Cerebellar cortex (tissue), 1 donor: Measurements from ENCODE around the gene MYB.
"Not testable (repeated sequence)": the region's sequence is repeated elsewhere in the genome, so short reads cannot be mapped to it uniquely, and the experiment has no call there.

Experiments
- DNase-seq: peaks from one replicate; pipeline ENCODE4 v3.0.0-alpha.2; 2015; ENCODE audit warnings: low spot score

The MYB gene

DNA sequence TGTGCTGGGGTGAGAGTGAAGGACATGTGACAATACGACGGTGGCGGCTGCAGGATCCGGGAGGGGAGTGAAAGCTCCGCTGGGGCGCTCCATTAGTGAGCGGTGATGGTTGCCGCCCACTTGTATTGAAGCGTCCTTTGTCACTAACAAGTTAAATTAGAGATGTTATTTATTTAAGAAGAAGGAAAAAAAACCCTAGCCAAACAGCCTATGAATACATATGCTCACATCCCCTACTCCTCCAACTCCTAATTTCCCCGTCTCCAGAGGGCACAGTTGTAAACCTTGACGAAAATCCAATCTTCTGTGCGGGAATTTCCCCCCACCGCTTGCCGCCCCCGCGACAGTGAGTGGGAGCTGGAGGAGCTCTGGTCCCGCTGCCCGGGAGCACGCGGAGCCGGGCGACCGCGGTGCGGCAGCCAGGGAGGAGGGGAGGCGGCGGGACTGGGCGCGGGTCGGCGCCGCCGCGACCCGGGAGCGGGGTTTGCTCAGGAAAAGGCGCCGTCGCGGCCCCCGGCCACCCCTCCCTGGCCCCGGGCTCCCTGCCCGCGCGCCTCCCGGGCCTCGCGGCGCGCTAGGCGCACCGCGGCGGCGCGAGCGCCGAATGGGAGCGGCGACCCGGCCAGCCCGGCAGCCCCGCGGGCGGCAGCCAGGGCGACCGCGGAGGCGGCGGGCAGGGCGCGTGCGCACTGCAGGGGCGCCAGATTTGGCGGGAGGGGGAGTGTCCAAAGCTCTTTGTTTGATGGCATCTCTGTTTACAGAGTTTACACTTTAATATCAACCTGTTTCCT, at the start of gene MYB:
TSS of gene MYB (plus strand) at position 767 of the 791 bp plus-strand sequence. CDS start 206 bp downstream, outside the sequence.
- no peak for DNase-seq

DNA sequence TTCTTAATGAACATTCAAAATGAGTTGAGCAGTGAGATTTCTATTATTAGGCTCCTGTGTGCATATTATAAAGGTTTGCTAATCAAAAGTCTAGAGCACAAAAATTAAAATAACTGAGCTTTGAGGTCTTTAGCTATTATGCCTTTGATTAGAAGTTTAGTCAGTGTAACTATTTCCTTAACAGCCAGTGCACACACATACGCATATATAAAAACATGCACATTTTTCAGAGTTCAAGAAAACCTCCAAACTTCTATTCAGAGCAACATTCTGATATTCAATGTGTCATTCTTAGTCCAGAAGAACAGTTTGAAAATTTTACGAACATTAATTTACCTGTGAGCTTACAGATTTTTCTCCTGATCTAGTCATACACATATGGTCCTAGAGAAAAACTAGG, 48.3 kb upstream of the MYB start:
- no peak for DNase-seq

DNA sequence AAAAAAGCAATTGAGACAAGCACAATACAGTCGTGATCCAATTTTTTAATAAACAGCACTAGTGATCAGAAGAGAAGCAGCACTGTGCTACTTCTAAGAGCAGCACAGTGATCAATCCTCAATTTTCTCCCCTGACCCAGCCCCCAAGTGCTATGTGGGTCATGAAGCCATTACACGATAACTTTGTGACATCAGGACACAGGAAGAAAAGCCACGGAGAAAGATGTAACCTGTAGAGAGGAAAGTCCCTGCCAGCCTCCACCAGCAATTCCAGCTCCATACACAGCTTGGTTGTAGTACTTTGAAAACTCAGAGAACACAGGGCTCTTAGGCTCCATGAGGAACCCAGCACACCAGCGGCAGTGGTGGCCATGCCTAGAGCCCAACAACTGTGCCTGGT, 45.3 kb upstream of the MYB start:
- no peak for DNase-seq

DNA sequence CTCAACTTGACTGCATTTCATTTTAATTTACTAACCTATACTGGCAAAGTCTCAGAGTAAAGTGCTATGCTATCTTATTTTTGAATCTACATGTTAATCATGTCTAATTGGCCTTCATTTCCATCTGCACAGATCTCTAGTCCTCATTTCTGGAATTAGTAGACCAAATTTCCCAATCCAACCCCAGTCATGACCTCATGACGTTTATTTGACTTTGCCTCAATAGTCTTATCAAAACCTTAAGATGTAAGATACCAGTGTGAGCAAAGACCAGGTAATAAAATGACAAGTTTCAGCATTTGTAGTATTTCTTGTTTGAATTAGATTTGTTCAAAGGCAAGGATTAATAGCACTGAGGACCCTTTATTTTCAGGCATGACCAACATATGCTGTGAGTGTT, 43.3 kb upstream of the MYB start:
- DNase-seq = no peak

DNA sequence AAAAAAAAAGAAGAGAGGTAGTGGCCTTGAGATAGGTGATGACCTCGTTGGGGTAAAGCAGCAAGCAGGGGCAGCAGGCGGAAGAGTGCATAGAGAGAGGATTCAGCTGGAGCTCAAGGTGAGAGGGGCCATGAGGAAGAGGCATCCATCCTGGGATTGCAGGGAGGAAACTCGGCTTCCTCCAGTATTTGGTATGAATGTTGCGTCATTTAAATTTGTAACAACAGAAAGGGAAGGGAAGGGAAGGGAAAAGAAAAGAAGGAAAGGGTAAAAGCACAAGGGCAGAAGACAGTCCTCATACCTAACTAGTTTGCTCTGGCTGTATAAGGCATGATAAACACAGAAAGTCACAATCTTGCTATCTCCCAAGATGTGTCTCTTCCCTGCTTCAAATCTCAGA, 39.9 kb upstream of the MYB start:
- no peak for DNase-seq

DNA sequence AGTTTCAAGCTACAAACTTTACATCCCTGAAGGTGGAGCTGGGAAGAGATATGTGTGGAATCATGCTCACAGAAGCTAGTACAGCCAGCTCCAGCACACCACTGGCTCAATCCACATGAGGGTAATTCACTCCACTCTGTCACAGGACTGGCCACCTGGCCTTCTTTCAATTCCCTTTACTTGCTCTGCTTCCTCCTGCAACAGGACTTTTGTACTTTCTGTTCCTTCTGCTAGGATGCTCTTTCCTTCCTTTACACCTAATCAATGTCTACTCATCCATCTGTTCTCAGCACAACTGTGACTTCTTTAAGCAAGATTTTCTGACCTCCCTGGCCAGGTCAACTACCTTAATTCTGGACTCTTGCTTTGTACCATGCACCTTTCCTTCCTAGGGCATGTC, 39.4 kb upstream of the MYB start:
- no peak for DNase-seq

DNA sequence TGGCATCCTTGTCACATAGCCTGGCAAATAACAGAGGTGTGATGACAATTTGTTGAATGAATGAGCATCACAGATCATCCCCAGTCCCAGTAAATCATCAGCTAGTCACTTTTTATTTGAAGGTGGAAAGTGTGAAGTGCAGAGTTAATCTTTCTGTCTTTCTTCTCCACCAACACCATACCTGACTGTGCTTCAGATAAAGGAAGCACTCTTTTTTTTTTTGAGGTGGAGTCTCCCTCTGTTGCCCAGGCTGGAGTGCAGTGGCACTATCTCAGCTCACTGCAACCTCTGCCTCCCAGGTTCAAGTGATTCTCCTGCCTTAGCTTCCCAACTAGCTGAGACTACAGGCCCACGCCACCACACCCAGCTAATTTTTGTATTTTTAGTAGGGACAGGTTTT, 38.9 kb upstream of the MYB start:
- DNase-seq = not testable (repeated sequence)

DNA sequence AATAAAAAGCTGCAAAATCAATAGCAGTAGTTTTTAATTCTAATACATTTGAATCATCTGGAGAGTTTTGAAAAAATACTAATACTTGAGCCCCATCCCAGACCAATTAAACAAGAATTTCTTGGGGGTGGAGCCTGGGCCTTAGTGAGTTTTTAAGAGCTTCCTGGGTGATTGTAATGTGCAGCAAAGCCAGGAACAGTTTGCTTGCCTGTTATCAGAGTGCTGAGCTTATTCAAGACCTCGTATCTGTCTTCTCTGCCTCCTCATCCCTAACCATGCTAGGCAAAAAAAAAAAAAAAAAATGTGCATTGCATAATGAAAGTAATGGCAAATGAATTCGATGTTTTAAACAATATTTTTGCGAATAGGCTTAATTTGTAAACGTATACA, 36.4 kb upstream of the MYB start:
- no peak for DNase-seq

DNA sequence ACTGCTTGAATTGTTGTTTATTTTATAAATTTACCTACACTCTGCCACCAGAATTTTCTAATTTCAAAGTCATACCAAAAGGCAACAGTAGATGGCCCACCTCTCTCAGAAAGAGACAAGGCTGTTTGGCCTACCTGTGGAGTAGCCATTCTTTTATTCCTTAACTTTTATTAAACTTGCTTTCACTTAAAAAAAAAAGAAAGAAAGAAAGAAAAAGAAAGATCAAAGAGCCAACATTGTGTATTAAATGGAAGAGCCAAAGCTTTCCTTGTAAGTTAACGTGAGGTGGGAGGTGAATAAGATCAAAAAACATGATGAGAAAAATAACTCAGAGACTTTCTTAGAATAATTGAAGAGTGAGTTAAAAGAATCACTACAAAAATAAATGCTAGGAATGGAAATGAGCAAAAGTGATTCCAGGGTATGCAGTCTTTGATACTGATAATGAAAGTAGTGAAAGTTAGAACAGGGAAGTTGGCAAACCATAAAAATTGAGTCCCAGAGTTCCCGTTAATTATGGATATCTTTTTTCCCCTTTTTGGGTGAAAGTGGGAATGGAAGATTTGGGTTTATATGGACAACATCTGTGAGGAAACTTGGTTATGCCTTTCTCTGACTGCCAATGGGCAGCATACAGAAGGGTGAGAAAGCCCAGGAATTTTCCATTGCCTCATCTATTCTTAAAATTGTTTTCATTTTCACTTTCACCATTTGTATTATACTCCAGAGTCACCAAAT, 35.9 kb upstream of the MYB start:
- DNase-seq = peak; percentile 14

DNA sequence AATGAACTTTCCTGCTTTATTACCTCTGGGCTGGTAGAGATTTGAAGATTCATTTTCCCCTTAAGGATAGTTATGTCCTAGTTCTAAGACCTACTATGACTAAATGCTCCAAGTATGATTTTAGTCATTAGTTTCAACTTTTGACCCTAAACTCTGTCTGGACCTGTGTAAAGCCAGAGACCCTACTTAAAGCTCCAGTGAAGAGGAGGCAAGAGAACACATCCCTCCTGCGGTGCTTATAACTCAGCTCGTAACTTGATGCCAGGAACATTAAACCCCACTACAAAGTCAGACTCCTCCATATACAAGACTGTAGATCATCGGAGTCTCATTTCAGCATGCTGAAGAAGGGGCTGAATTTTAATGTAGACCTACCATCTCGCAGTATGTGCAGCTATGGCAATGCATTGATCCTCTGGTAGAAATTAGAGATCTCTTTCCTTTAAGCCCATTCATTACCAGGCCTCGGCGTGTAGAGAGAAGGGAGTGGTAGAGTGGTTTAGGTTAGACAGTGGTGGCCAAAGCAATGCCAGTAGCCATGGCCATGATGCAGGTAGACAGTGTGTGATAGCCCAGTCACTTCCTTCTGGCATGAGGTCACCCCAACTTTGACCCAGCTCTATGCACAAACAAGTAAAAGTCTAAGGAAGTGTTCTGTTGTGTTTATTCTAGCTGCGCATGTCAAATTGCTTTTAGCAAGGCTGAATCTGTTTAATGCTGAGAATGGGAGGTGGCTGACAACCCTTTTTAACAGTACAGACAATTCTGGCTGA, 34.8 kb upstream of the MYB start:
- no peak for DNase-seq

DNA sequence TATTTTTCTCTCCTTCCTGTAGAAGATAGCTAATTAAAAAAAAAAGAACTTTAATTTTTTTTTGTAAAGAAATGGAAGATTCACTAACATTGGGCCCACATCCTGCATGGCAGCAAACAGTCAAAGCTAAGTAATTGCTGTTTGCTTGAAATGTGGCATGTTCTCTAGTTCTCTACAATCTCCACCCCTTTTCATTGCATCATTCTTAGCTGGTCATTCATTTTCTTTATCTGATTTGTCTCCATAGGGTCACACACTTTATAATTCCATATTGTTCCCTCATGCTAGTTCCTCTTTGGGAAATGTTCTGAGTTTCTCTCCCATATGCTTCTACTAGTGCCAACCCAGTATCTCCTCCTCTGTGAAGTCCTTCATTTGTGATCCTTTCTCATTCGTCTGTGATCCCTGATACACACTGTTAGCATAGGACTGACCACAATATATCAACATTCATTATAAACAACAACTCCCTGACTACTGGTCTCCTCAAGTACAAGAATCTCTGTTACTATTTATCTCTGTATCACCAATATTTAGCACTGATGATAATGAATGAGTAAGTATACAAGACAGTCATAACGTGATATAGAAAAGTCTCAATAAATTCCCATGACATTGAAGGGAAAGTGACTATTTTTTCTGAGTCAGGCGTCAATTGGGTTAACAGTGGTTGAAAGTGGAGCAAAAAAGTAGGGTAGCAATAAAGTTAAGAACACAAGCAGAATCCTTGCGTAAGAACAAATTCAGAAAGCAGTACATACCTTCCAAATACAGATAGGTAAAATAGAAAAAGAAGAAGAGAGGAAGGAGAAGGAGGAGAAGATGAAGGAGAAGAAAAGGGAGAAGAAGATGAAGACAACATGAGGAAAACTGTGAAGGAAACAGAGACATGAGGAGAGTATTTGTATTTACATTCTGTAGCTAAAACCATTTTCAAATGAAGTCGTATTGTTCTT, 33.2 kb upstream of the MYB start:
- DNase-seq = no peak

DNA sequence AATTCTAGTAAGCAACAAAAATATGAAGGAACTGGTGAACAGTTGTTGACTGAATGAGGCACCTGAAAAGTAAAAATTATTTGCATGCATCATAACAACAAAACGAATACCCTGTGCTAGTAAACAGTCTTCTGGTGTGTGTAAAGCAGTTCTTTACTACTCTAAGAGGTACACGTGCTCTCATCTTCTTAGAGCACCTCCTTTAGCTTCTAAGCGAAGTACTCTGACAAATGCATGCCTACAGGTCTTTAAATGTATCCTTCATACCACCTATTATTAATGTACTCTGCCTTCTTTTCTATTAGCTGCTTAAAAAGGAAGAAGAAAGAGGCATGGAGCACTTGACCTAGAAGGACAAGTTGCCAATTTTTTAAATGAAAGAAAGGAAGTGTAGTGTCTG, 32.2 kb upstream of the MYB start:
- DNase-seq = no peak

DNA sequence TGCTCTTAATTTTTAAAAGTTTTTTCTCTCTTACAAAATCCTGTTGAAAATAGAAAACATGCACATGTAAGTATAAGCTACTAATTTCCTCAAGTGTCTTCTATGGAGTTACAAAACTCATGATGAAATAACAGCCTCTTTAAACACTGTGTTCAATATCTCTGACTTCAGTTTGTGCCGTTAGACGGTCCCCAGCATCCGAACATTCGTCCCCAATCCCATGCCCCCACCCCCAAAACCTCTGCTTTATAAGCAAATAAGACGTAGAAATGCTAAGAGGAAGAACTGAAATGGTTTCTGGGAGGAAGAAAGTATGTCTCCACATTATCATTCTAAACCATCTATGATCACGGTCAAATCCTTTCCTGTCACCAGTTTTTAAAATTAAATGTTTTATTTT, 31.7 kb upstream of the MYB start:
- no peak for DNase-seq

DNA sequence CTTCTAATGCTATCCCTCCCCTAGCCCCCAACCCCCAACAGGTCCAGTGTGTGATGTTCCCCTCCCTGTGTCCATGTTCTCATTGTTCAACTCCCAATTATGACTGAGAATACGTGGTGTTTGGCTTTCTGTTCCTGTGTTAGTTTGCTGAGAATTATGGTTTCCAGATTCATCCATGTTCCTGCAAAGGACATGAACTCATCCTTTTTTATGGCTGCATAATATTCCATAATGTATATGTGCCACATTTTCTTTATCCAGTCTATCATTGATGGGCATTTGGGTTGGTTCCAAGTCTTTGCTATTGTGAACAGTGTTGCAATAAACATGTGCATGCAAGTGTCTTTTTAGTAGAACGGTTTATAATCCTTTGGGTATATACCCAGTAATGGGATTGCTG, 30.6 kb upstream of the MYB start:
- not testable (repeated sequence) for DNase-seq

DNA sequence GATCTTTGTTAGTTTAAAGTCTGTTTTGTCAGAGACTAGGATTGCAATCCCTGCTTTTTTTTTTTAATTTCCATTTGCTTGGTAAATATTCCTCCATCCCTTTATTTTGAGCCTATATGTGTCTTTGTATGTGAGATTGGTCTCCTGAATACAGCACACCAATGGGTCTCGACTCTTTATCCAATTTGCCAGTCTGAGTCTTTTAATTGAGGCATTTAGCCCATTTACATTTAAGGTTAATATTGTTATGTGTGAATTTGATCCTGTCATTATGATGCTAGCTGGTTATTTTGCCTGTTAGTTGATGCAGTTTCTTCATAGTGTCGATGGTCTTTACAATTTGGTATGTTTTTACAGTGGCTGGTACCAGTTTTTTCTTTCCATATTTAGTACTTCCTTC, 27.0 kb upstream of the MYB start:
- not testable (repeated sequence) for DNase-seq

DNA sequence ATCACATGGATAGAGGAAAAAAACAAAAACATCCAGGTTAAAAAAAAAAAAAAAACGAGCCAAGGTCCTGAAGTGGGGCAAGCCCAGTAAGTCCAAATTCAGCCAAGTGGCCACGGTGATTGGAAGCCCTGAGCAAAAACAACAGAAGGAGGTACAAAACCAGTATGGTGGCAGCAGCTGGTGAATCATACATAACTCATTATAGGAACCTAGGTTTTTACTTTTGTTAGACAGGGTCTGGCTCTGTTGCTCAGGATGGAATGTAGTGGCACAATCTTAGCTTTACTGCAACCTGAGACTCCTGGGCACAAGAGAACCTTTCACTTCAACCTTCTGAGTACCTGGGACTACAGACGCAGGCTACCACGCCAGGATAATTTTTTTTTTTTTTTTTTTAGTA, 22.7 kb upstream of the MYB start:
- no peak for DNase-seq

DNA sequence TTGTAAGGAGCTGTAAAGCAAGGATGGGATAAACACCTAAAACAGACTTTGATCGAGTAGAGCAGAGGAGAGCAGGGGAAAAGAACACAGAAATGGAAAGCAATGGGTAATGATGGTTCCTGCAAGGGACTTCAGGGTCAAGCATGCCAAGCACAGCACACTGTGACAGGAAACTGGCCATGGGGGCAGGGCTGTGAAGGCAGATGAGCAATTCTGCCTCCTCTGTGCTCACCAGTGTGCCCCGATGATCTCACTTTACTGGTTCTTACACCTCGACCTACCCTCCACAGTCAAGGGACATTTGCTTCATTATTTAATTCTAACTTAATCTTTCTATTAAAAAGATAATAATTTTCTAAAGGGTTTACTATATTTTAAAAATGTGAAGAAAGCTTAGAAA, 21.6 kb upstream of the MYB start:
- no peak for DNase-seq

DNA sequence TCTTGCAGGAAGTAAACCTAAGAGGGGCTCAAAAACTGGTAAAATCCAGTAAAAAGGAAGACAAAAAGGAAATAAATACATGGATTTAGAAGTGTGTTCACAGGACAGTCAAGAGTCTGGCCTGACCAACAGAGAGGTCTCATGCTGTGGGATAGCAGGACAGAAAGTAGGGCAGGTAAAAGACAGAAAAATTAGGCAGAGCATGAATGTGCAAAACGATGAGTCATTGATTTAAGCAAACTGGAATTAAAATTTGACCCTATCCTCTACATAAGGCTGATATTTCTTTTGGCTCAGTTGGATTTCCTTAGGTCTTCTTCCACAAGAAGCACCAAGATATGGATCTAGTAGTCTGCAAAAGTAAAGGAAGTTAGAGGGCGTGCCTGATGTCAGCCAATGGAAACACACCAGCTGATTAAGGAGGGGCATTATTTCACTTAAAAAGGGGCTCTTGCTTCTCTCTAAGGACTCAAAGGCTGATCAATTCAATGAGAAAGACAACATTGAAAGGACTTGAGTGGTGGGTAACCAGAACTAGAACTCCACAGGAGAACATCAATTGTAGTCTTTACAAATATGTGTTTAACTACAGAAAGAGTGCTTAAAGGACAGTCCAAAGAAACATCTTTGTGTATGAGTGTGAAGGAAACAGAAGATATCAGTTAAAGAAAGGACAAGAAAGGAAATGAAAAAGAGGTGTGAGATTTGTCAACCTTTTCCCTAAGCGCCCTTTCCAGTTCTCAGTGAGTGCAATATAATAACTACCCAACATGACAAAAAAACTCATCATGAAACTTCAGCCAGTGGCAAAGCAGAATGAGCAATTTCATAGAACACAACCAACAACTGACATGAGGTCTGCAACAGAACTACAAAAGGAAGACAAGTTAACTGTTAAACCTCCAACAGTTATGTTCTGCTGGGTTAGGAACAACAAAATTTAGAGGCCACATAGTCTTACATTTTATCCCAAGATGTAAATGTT, 19.4 kb upstream of the MYB start:
- no peak for DNase-seq

DNA sequence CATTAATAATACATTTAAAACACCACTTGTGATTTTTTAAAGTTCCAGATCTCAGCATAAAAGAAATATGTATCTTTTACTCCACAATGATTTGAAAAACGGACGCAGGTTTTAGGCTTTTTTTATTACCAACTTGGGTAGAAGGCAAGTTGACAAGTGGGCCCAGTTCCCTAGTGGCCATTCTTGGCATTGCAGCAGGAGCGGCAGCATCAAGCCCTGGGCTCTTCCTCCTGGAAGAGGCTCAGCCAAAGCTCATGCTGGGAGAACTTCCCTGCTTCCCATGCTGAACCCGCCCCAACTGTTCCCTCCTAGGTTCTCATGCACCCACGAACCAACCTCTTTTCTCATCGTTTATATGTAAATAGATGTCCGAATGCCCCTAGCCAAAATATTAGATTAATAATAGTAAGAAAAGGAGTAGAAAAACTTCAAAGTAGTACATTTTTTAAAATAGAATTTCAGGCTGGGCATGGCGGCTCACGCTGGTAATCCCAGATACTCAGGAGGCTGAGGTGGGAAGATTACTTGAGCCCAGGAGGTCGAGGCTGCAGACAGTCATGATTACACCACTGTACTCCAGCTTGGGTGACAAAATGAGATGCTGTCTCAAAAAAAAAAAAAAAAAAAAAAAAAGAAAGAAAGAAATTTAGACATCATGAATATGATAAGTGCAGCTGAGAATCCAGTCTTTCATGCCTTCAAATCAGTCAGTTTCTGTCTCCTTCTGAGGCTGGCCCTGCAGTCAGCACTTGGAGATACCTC, 18.2 kb upstream of the MYB start:
- peak; percentile 24 for DNase-seq

DNA sequence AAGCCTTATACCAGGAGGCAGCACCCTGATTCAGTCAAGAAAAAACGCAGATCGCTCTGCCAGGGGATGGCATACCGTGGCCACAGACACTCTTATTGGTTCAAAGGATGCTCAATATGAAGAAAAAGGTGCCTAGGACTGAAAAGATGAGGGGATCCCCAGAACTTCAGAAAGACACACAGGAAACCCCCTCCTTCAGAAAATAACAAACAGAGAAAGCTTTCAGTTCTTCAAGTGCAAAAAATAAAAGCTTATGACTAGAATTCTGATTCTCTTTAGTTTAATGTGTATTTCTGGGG, 17.7 kb upstream of the MYB start:
- no peak for DNase-seq
